Endothelial cell of umbilical vein (primary cell): Measurements from ENCODE around the gene INPP4B. TPM values are rescaled to one million over a fixed set of nuclear protein-coding genes. Genes with fewer than 3 reads are reported as not detected.

ENCODE experiments used
- BruUV-seq: library from RNA; stranded (reverse); fragments of 400-500 nt; replicated peaks from 2 replicates; lab custom pipeline; 2021; lab: Mats Ljungman, UMichigan
- CTCF ChIA-PET: fragments of 300-600, 350-600 bp; sonication (Branson Sonifier 250); formaldehyde crosslinking; loops from one replicate; lab custom pipeline; 2021; ENCODE audit warnings: antibody characterized with exemption, inconsistent platforms; lab: Charles Lee
- POLR2A ChIA-PET: fragments of 300-600, 350-600 bp; sonication (Branson Sonifier 250); formaldehyde crosslinking; loops from one replicate; lab custom pipeline; 2021; ENCODE audit warnings: antibody characterized with exemption, inconsistent platforms; lab: Charles Lee
- DNase-seq: peaks from one replicate; pipeline ENCODE4 v3.0.0-alpha.2; 2011; ENCODE audit warnings: low read depth, low spot score
- FAIRE-seq: peaks from 2 replicates; lab custom pipeline; 2011; peaks lifted over from hg19 to GRCh38; lab: Jason Lieb, UNC
- H2AFZ ChIP-seq: 2 replicates; pipeline ENCODE4 v1.6.0; 2012; ENCODE audit warnings: low read depth, low read length, control low read depth, inconsistent platforms
- H3K27ac ChIP-seq: 2 replicates; pipeline ENCODE4 v1.5.1; 2011; ENCODE audit warnings: low read depth, mild to moderate bottlenecking, control low read depth, low read length, moderate library complexity; ENCODE audit not compliant: insufficient read depth
- H3K27me3 ChIP-seq, 2 experiments: 2 replicates each; pipeline versions ENCODE4 v1.6.0 to v1.6.1; 2011; ENCODE audit warnings: low read length in 2 of 2, mixed read lengths in 1 of 2; ENCODE audit not compliant: control insufficient read depth in 2 of 2, insufficient read depth in 2 of 2
- H3K36me3 ChIP-seq, 2 experiments: 2 replicates in 1 of 2; 3 replicates in 1 of 2; pipeline ENCODE4 v1.5.1; 2011; ENCODE audit warnings: low read length in 2 of 2, mild to moderate bottlenecking in 1 of 2, moderate library complexity in 1 of 2; ENCODE audit not compliant: control insufficient read depth in 2 of 2, insufficient read depth in 2 of 2; ENCODE audit errors: extremely low read depth in 1 of 2
- H3K4me1 ChIP-seq: 3 replicates; pipeline ENCODE4 v1.5.1; 2011; ENCODE audit warnings: mild to moderate bottlenecking, low read length; ENCODE audit not compliant: control insufficient read depth, insufficient read depth; ENCODE audit errors: extremely low read depth
- H3K4me2 ChIP-seq: 2 replicates; pipeline ENCODE4 v1.6.1; 2011; ENCODE audit warnings: low read length, control low read depth, mixed read lengths; ENCODE audit not compliant: insufficient read depth
- H3K4me3 ChIP-seq, 3 experiments: fragments of 200-600 bp in 1 of 3; sonication (generic), shearing (Covaris generic) in 1 of 3; replicated peaks in 1 of 3; 2 replicates each; pipeline ENCODE4 v1.5.1; 2011 to 2016; ENCODE audit warnings: control low read depth in 3 of 3, low read length in 3 of 3, mild to moderate bottlenecking in 2 of 3, inconsistent platforms in 1 of 3, low read depth in 1 of 3, moderate library complexity in 1 of 3; ENCODE audit not compliant: insufficient read depth in 1 of 3
- H3K79me2 ChIP-seq: 2 replicates; pipeline ENCODE4 v1.6.0; 2012; ENCODE audit warnings: low read length, inconsistent platforms; ENCODE audit not compliant: control insufficient read depth, insufficient read depth
- H3K9ac ChIP-seq: replicated peaks from 2 replicates; pipeline ENCODE3; 2011; ENCODE audit warnings: low read length, control low read depth; ENCODE audit not compliant: insufficient read depth; ENCODE audit errors: extremely low read depth
- H3K9me1 ChIP-seq: replicated peaks from 3 replicates; pipeline ENCODE4 v1.6.0; 2011; ENCODE audit warnings: mild to moderate bottlenecking, low read length; ENCODE audit not compliant: control insufficient read depth, insufficient read depth; ENCODE audit errors: extremely low read depth
- H3K9me3 ChIP-seq: replicated peaks from 2 replicates; pipeline ENCODE4 v1.5.1; 2012; ENCODE audit warnings: low read length, inconsistent platforms; ENCODE audit not compliant: control insufficient read depth, insufficient read depth
- H4K20me1 ChIP-seq: replicated peaks from 2 replicates; pipeline ENCODE3; 2011; ENCODE audit warnings: mild to moderate bottlenecking, low read length; ENCODE audit not compliant: control insufficient read depth, insufficient read depth; ENCODE audit errors: extremely low read depth
- EZH2 ChIP-seq: IDR thresholded peaks from 2 replicates; pipeline ENCODE4 v1.6.1; 2012; ENCODE audit warnings: borderline replicate concordance, low read depth, mild to moderate bottlenecking, moderate library complexity, low read length, inconsistent platforms; ENCODE audit not compliant: severe bottlenecking
- FOS ChIP-seq: IDR thresholded peaks from 2 replicates; pipeline ENCODE4 v1.6.1; 2011; ENCODE audit warnings: mild to moderate bottlenecking, low read length, moderate library complexity, borderline replicate concordance; ENCODE audit not compliant: insufficient read depth
- GATA2 ChIP-seq: IDR thresholded peaks from 2 replicates; pipeline ENCODE4 v1.7.0; 2011; ENCODE audit warnings: low read depth, mild to moderate bottlenecking, moderate library complexity, mixed read lengths, low read length; ENCODE audit not compliant: insufficient read length, insufficient read depth
- JUN ChIP-seq: IDR thresholded peaks from 2 replicates; pipeline ENCODE4 v1.6.1; 2011; ENCODE audit warnings: borderline replicate concordance, low read depth; ENCODE audit not compliant: insufficient read length, insufficient read depth
- MYC ChIP-seq: IDR thresholded peaks from one replicate; pipeline ENCODE4 v1.6.1; 2011; ENCODE audit warnings: mild to moderate bottlenecking, low read depth, low read length
- POLR2A ChIP-seq: IDR thresholded peaks from 2 replicates; pipeline ENCODE4 v1.6.1; 2012; ENCODE audit warnings: low read depth, mild to moderate bottlenecking, control low read depth, low read length
- POLR2AphosphoS5 ChIP-seq: IDR thresholded peaks from 2 replicates; pipeline ENCODE4 v1.6.1; 2012; ENCODE audit warnings: low read depth, mild to moderate bottlenecking, control low read depth, low read length, moderate library complexity; ENCODE audit not compliant: insufficient read depth
- dilution Hi-C: fragments of 300-500 bp; cut with MboI; formaldehyde crosslinking; loops from one replicate; pipeline ENCODE4 v1.15.0; 2019; ENCODE audit warnings: low sequenced_read_pairs; ENCODE audit not compliant: extremely low pct_ligation_motif_present
- intact Hi-C: fragments of 100-400 bp; cut with micrococcal nuclease; formaldehyde crosslinking; loops from one replicate; pipeline ENCODE4 v1.10.0; 2022
- polyA plus RNA-seq, 4 experiments: library from polyadenylated mRNA; depleted of rRNA in 3 of 4; stranded (reverse) in 3 of 4; unstranded in 1 of 4; fragments of >200 nt; gene quantifications; 2 replicates each; pipeline versions ENCODE4 v1.2.1 to v1.2.3, GENCODE V29; 2011 to 2012; ENCODE audit warnings: missing spikeins in 1 of 4
- total RNA-seq: library from RNA; stranded (reverse); gene quantifications from 2 replicates; pipeline ENCODE4 v1.2.3, GENCODE V29; 2021
- TF ChIP-seq, protein P1 (sequence below), 2 donors: IDR thresholded peaks; 1 replicate in 1 of 2; 2 replicates in 1 of 2; pipeline ENCODE4 v1.5.1; 2011; ENCODE audit warnings: low read length in 2 of 2, mild to moderate bottlenecking in 2 of 2, moderate library complexity in 2 of 2, control low read depth in 1 of 2, inconsistent platforms in 1 of 2, low read depth in 1 of 2; ENCODE audit not compliant: insufficient read depth in 1 of 2; ENCODE audit errors: extremely low read depth in 1 of 2
- TF ChIP-seq, protein P2 (sequence below): IDR thresholded peaks from 2 replicates; pipeline ENCODE4 v1.6.1; 2011; ENCODE audit not compliant: insufficient read depth, insufficient read length

The INPP4B gene
- total and polyA plus RNA-seq, 2 donors (not counting 3 experiments of a cell fraction or from before 2014, with no cell fraction given) = 0.41 to 3.1 TPM

DNA sequence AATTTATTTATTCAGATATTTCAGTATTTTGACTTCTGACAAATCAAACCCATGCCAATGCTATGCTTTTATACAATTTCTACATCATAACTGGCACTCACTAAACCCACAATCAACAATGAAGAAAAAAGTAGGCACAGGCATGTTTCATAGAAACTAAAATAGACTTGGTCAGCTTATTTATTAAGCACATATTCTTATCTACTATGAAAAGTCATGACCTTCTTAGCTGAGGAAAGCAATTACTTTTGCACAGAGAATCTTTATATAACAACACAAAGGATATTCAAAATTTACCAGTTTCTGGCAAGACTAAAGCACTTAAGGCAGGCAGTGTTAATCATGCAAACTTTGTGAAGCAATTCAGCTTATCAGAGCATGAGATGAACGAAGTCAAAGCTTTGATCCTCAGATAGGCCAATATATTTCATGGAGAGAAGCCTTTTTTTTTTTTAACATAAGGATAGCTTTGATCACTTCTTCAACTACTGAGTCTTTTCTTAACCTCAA lies 490.6 kb downstream of the INPP4B start:
- Histone ChIP-seq H4K20me1 (no peaks in the 10 kb centered on the region), H3K4me3 (no peak overlapping the region), H3K4me2 (no peak overlapping the region), H3K4me1 (peaks cover 21% of the 10 kb centered on the region), H2AFZ (no peak overlapping the region), H3K27ac (no peak overlapping the region), H3K9ac (no peak overlapping the region), H3K9me1 (no peaks in the 10 kb centered on the region), H3K36me3 (no peaks in the 10 kb centered on the region), H3K27me3 (no peaks in the 10 kb centered on the region), H3K9me3 (no peaks in the 10 kb centered on the region), H3K79me2 (no peaks in the 10 kb centered on the region)
- ChIA-PET POLR2A (no interaction called here), CTCF (interaction anchor here (1.2 to 5.7 kb wide), 7 partner anchors 10 to 388 kb away, joined by 3 to 91 read pairs (median 5); no protein-coding TSS in a partner anchor)
- intact Hi-C loops = no loop called here
- DNase-seq = peak; percentile 14
- dilution Hi-C loops = no loop called here
- no peak for FAIRE-seq
- no peak for TF ChIP-seq JUN
- no peak for TF ChIP-seq POLR2A
- TF ChIP-seq, protein P1, sequence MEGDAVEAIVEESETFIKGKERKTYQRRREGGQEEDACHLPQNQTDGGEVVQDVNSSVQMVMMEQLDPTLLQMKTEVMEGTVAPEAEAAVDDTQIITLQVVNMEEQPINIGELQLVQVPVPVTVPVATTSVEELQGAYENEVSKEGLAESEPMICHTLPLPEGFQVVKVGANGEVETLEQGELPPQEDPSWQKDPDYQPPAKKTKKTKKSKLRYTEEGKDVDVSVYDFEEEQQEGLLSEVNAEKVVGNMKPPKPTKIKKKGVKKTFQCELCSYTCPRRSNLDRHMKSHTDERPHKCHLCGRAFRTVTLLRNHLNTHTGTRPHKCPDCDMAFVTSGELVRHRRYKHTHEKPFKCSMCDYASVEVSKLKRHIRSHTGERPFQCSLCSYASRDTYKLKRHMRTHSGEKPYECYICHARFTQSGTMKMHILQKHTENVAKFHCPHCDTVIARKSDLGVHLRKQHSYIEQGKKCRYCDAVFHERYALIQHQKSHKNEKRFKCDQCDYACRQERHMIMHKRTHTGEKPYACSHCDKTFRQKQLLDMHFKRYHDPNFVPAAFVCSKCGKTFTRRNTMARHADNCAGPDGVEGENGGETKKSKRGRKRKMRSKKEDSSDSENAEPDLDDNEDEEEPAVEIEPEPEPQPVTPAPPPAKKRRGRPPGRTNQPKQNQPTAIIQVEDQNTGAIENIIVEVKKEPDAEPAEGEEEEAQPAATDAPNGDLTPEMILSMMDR (IDR thresholded peaks at IDR 0.05; ENCODE audit: extremely low read depth in 1 of 2, insufficient read depth in 1 of 2, low read depth in 1 of 2, low read length in 2 of 2) = no peak
- no peak for TF ChIP-seq GATA2
- no peak for TF ChIP-seq POLR2AphosphoS5
- no peak for TF ChIP-seq EZH2
- TF ChIP-seq, protein P2, sequence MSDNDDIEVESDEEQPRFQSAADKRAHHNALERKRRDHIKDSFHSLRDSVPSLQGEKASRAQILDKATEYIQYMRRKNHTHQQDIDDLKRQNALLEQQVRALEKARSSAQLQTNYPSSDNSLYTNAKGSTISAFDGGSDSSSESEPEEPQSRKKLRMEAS = no peak
- TF ChIP-seq FOS = no peak
- no peak for TF ChIP-seq MYC
- BruUV-seq = no TSS peak
